IPS DF 19.7 (cell line): ENCODE data around the gene CDH23.

Experiments
- DNase-seq: peaks from one replicate; pipeline ENCODE4 v3.0.0-alpha.2; 2013; ENCODE audit warnings: low read depth, low spot score

The CDH23 gene

DNA sequence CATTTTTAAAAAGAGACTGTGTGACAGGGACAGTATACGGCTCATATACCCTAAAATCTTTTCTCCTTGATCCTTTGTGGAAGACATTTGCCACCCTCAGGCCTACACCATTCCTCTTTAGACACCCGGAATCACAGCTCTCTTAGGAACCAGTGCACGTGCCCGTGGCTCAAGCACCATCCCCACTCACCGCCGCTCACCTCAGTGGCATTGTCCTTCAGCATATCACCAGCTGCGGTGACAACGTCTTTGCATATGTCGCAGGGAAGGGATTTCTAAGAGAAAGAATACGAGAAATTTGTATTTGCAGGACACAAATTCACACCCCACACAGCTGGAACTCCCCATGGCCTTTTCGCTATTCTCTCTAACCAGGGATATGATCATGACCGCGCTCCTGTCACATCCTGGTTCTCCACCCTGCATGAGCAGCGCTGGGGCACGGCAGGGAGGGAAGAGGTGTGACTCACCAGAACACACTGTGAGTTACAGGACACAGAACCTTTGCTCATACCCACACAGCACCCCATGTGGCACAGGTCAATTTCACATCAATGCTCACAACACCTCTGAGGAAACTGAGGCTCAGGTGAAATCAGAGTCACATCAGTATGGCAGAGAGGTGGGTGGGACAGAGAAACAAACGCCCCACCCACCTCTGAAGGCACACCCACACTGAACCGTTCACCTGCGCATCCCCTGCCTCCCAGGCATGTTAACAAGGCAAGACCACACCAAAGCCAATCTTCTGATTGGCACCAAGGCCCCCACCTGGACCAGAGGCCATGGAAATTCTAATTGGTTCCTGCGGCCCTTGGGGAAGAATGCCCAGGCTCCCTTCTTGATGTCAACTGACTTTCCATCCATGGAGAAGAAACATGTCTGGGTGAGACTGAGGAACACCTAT lies 435.2 kb downstream of the CDH23 start:
- DNase-seq = no peak

DNA sequence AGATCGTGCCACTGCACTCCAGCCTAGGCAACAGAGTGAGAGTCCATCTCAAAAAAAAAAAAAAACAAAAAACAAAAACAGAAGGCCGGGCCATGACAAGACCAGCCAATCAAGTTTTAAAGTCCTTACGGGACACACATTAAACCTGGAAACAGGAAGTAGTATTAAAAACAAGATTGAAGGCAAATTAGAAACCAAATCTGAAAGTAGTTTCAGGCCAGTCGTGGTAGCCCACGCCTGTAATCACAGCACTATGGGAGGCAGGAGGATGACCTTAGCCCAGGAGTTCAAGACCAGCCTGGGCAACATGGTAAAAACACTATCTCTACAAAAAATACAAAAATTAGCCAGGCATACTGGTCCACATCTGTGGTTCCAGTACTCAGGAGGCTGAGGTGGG lies 436.2 kb downstream of the CDH23 start:
- no peak for DNase-seq

DNA sequence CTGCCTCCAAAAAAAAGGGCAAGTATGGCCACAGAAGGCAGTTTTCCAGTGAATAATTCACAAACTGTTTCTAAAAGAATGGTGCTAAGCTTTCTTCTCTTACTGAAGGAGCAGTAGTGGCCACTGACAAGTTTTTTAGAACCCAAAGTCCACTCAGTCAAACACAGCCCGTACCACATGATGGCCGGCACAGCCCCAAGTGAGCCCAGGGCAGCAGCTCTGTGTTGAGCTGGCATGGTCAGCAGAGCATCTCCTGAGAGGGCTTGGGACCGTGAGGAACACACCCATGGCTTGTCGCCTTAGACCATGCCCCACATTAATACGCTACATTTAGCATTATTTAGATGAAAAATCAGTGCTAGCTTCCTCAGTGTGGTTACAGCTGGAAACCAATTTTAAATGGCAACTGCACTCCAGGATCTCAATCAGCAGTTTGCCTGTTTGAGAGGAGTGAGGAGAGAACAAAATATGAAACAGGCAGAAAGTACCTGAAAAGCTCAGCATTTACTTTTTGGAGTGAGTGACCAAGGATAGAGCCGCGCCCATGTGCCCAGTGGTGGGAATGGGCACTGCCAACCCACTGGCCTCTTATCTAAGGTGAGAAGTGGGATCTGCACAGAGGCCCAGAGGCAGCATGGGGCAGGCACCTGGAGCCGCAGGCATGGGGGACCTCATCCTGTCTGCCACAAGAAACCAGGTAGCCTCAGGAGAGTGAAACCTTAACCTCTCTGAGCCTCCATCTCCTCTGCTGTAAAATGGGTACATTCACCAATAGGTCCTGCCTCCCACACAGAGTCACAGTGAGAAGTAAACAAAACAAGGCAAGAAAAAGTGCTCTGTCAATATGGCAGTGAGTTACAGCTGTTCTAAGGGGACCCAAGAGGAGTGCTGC lies 437.0 kb downstream of the CDH23 start:
- DNase-seq = no peak

DNA sequence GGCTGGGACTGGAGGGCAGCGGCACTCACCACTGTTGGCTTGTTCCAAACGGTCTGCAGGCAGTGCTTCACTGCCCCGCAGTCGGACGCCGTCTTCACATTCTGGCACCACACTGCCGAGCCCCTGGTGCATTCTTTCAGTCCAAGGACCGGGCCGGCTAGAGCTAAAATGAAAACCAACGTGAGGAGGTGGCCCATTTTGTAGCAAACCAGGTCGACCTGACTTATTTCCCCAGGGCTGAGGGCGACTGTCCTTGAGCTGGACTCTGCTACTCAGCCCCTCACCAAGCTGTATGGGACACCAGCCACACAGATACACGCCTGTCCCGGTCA lies 437.6 kb downstream of the CDH23 start:
- DNase-seq = no peak

DNA sequence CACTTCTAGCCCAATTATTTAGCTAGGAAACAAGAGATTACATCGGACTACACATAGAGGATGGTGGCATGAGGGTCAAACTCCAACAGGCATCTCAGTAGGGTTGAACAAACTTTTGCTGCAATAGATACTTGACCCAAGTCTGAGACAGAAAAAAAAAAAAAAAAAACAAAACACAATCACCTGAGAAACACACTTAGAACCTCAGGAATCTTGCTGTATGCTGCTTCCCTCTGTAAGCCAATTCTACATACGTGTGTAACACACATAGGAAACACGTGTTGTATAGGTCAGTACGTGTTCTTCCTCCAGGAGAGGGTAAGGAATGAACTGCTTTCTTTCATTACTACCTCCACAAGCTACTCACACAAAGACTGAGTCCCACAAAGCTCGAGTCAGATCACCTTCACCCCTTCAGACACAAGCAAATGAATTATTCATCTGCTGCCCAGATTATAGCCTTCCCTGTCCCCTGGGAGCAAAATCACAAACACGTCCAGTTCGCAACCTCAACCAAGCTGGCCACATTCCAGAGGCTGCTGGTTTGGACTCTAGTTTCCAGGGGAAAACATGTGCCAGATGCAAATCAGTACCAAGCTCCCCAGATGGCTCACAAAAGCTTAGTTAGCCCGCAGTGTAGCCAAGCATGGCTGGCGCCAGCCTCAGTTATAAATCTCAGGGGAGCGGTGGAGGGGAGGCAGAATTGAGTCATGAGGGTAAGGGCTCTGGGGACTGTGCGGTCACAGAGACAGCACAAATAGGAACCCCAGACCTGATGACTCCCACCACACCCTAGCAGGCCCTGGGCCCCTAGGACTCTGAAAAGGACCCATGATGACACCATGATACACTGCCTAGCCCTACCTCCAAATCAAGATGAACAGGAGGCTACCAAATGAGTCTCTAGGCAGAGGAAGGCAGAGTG lies 439.2 kb downstream of the CDH23 start:
- no peak for DNase-seq

DNA sequence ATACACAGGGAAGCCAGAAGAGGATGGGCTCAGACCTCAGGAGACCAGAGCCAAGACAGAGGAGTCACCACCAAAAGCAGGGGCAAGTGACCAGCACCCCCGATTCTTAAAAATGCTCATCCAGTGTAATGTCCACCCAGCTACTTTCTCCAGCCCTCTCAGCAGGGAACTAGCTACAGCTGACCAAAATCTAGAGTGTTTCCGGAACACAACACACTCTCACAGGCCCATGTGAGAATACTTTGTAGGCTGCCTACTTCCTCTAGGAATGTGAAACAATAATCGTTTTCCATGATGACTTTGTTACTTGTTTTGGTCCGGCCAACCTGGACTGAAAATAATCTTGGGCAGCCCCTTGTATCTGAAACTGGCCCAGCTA lies 439.9 kb downstream of the CDH23 start:
- DNase-seq = no peak

DNA sequence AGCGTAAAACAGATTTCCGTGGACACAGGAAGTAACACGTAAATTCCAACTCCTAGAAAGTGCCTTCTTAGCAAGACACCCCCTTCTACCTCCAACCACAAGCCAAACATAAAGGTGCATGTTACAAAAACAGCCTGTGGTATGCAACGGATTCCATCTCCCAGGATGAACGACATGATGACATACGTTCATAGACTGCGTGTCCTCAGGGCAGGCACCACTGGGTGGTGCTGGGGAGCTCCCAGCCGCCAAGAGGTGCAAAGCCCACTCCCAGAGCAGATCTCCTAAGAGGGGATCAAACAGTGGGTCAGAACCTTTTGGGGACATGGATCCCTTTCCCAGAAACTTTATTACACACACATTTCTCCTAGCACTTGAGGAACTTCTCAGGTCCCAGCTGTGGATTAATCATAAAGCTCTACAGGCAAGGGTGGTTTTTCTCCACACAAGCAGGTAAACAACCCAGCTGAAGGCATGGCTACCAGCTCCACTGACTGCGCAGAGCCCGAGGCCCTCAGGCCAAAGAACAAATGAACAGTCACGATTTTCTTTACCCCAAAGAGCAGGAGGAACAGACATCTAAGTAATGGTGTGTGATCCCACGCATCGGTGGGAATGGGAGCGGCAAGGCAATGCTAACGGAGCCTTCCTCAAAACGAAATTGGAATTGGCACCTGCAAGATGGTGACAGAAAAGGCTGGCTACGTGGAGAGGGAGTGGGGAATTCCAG lies 440.5 kb downstream of the CDH23 start:
- no peak for DNase-seq

DNA sequence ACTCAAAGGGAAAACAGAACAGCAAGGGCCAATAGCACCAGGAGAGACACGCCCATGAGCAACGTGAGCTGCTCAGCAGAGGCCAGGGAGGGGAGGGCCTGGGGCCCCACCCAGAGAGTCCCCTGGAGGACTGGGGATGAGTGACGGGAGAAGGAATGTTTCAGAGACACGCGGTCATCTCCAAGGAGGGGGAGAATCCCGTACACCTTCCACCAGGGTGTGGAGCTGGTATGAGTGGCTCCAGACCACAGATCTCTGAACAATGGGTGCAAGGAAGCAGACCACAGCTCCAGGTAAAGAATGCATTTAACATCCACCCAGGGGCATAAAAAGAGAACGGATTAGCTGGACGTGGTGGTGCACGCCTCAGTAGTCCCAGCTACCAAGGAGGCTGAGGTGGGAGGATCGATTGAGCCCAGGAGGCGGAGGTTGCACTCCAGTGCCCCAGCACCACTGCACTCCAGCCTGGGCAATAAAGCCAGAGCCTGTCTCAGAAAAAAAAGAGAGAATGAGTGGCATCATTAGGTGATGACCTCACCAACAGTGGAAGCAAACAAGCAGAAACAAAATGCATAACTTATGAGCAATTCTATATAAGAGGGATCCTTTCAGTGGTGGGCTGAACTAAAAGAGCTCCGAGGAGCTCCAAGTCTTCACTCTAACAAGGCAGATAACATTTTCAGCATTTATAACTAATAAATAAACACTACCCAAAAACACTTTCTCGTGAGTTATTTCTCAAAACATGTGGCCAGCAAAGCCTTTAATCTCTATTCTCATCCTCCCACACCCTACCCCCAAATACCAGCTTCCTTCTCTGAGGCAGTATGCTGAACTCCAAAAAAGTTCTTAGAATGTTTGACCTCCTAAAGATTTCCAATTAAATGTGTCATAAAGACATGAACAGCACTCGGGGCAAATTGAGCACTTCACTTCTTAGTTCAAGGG lies 441.8 kb downstream of the CDH23 start:
- no peak for DNase-seq

DNA sequence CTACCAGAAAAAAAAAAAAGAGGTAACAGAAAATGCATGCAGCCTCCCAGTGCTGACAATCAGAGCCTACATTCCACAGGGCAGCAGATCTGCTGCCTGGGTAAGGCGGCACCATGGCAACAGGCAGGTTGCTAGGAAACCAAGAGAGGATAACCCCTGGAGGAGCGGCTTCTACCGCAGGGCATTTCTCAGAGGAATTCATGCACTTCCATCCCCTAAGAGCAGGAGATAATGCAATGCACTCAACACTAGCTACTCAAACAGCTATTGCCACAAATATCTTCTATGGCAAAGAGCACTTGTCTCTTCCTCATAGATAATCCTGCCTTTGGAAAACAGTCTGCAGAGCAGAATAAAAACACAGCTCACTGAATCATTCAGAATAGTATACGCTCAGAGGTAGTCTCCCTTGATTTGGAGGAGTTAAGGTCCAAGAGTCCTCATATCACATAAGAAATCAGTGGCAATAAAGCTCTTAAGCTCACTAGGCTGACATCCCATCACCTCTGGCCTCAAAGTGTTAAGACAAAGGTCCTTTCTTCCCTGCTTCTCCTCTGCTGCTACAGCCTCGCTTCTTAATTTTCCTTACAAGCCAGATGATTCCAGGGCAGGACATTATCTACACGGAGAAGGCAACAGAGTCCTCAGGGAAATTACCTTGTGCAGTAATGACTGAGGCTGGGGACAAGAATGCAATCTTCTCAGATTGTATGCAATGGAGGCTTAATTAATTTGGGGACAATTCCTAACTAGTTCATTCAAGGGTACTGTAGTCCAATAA lies 443.6 kb downstream of the CDH23 start:
- DNase-seq = peak; percentile 95

DNA sequence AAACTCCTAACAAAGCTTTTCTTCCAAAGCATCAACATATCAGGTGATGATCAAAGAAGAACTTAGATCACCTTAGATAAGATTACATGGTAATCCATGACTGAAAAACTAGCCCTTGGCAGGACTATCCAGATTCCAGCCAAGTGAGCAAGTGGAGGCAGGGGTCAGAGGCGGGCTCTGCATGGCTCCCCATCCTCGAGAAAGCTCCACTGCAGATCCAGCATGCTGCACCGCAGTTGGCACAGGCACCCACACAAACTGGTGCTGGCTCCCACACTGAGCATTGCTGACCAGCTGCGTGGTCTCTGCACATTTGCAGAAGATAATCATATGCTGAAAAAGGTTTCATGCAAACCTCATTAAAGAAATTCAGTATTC lies 444.2 kb downstream of the CDH23 start:
- DNase-seq = no peak

DNA sequence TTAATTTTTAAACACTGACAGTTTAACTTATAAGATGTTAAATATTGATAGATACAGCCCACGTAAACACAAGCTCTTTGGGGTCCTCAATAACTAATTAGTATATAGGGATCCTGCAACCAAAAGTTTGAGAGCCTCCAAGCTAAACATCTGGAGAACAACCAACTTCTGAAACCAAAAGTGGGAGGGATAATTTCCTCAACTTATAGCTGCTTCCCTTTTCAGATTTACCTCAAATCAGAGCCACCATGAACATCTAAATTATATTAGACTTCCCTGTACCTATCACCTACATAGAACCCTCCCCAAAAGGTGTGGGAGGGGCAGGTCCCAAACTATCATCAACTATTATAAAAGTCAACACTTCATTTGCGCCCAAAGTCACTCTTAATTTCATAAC lies 445.7 kb downstream of the CDH23 start:
- DNase-seq = no peak

DNA sequence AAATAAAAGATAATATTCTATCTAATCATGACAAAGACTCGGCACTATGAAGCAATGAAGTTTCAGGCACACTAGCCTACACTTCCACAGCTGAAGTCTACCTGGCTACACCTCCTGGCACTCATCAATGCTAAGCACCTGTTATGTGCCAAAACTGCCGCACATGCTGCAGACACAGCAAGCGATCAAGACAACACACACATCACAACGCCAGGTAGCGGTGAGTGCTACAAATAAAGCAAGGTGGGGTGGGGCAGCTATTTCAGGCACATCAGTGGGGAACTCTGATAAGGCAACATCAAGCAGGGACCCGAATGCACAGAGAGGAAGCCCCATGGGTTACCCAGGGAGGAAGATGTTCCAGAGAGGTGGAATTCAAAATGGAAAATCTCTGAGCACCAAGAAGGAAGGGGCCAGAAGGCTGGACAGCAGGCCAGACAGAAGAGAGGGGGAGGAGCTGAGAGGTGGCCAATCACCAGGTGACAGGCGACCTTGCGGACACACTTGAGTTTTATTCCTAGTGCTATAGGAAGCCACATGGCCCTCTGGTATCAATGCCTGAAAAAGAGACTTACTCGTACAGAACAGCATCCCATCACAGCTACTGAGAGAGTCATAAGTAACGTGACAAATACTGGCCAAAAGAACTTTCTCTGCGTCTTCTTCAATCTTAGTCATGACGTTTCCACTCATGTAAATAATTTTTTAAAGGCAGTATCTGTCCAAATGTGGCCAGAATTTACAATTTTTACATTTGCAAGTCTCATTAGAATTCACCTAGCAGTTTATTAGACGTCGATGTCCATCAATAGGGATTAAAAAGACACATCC lies 446.4 kb downstream of the CDH23 start:
- DNase-seq = no peak

DNA sequence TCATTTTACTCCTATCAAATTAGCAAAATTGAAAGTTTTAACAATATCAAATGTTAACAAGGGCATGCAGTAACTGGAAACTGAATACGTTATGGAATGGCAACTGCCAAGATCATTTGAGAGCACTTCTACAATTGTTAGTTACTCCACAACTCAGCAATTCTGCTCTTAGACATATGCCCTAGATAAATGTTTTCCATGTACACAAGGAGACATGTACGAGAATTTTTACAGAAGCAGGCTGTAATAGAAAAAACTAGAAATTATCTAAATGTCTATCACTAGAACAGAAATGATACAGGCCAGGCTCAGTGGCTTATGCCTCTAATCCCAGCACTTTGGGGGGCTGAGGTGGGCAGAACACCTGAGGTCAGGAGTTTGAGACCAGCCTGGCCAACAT lies 447.4 kb downstream of the CDH23 start:
- no peak for DNase-seq

DNA sequence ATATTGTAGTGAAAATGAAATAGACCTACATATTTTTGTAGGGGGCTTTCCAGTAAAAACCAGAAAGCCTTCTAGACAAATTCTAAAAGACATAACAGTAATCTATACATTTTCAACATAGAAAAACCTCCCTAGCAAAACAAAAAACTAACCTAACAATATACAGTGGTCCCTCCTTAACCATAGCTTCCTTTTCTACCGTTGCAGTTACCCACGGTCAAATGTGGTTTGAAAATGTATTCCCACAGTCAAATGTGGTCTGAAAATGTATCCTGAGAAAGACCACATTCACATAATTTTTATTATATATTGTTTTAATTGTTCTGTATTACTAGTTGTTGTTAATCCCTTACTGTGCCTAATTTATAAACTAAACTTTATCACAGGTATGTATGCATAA lies 448.0 kb downstream of the CDH23 start:
- DNase-seq = no peak

DNA sequence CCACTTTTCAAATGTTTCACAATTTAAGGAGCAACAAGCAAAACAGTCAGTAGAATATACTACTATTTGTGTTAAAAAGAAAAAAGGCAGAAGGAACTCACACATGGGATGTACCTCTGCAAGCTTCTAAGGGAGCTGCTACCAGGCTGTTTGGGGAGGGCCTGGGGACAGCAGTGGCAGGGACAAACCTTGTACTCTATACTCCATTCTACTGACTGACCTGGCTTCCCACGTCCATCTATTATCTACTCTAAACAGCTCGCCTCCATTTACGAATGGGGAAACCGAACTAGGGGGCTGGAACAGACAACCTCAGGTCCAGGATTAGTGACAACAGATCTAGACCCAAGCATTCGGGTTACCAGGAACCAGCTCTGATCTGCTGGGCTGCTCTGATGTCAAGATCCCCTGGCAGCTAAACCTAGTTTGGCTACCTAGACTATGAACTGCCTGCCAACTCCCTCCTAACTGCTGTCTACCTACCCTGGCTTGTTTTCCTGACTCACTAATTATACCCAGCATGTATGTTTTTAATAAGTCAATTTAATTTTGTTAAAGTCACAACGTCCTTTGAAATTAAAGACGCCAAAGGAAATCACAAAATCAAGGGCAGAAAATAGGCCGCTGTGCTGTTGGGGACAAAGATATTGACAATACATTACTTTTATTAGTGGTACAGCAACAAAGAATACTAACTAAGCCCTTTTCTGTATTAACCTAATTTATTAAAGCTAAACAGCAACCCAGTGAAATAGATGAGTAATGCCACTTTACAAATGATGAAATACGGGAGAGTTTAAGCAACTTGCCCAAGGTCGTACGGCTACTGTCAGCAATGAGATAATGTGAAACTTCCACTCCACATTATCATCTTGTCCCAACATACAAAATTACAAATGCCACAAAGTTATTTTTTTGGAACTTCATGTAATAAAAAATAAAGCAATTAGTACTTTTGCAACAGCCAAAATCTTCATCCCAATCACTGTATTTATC lies 449.0 kb downstream of the CDH23 start:
- no peak for DNase-seq

DNA sequence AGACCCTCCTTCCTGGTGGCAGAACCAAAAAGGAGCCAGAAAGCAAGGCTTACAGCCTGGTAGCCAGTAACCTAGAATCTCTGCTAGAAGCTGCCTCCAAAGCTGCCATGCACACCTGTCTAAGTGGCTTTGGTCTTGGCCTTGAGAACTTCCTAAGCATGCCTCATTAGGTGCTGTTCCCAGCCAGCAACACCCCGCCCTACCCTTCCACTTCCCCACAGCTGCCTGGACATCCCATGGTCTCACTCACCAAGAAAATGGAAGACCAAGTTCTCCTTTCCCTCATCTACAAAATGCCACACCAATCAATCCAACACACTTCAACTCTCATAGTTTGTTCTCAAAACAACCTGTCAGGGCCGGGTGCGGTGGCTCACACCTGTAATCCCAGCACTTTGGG lies 450.1 kb downstream of the CDH23 start:
- DNase-seq = no peak

DNA sequence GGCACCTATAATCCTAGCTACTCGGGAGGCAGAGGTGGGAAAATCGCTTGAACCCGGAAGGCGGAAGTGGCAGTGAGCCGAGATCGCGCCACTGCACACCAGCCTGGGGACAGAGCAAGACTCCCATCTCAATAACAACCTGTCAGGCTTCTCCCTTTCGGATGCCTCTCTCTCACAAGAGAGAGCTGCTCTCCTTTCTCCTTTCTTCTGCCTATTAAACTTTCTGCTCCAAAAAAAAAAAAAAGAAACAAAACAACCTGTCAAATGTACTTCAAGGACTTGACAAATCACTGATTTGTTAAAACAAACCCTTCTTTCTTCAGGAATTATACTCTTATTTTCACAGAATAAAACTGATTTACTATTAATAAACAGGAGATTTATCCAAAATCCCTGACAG lies 450.7 kb downstream of the CDH23 start:
- DNase-seq = no peak
